HG02870 (cell line): ENCODE data around the gene LRRC52.
"Not testable (repeated sequence)": the region's sequence is repeated elsewhere in the genome, so short reads cannot be mapped to it uniquely, and the experiment has no call there.

Source experiments
- ATAC-seq: cut with Tn5 transposase; IDR thresholded peaks from one replicate; pipeline ENCODE4 v1.9.1; 2021; ENCODE audit warnings: mild to moderate bottlenecking, moderate library complexity; ENCODE audit not compliant: unreplicated experiment

Gene LRRC52

GRCh38 chr1:165580931-165581871 is 37.4 kb downstream of the LRRC52 start:
- no peak for ATAC-seq

GRCh38 chr1:165581926-165582325 is 38.1 kb downstream of the LRRC52 start:
- ATAC-seq: no peak

GRCh38 chr1:165586398-165586797 is 42.6 kb downstream of the LRRC52 start:
- no peak for ATAC-seq

- ATAC-seq: not testable (repeated sequence)
Measured at GRCh38 chr1:165591391-165591790, 47.6 kb downstream of the LRRC52 start.

GRCh38 chr1:165592945-165593823 is 49.4 kb downstream of the LRRC52 start:
- peak; percentile 17 for ATAC-seq

- ATAC-seq: no peak
Measured at GRCh38 chr1:165595246-165595938, 51.6 kb downstream of the LRRC52 start.

GRCh38 chr1:165597883-165598675 is 54.3 kb downstream of the LRRC52 start:
- peak; percentile 94 for ATAC-seq

- no peak for ATAC-seq
Measured at GRCh38 chr1:165598676-165599059, 54.9 kb downstream of the LRRC52 start.

- ATAC-seq: no peak
Measured at GRCh38 chr1:165600793-165601192, 57.0 kb downstream of the LRRC52 start.

- no peak for ATAC-seq
Measured at GRCh38 chr1:165603810-165604209, 60.0 kb downstream of the LRRC52 start.

- no peak for ATAC-seq
Measured at GRCh38 chr1:165605246-165605645, 61.4 kb downstream of the LRRC52 start.

GRCh38 chr1:165606676-165607075 is 62.9 kb downstream of the LRRC52 start:
- not testable (repeated sequence) for ATAC-seq

- no peak for ATAC-seq
Measured at GRCh38 chr1:165610866-165611265, 67.1 kb downstream of the LRRC52 start.

- no peak for ATAC-seq
Measured at GRCh38 chr1:165612062-165612461, 68.3 kb downstream of the LRRC52 start.
